ENCODE measurements around the gene PLPPR2. TPM values are rescaled to one million over a fixed set of nuclear protein-coding genes. Genes with fewer than 3 reads are reported as not detected.

Gene PLPPR2
- total RNA-seq, 3 donors from 2014 or later, result 2.4 to 4.1 (median 3.8) TPM

DNA sequence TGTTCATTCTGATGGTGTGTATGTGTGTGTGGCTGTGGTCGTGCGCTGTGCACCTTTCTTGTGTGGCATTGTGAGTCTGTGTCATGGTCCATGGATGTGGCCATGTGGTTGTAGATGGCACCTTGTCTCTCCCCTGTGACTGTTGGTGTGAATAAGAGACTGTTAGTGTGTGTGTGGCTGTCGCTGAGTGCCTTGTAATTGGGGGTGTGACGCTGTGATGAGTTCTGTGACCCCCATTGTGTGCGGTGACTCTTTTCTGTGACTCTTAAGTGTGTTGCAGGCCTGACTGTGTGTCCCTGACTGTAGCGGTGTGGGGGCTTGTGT, 804 bp downstream of the PLPPR2 start:
- DNase-seq (no peak), ATAC-seq (no peak)
- Mint-ChIP-seq H3K9me3 (no peaks in the 10 kb centered on the region), H3K4me1 (ENCODE audit: low read depth) (peaks cover 10% of the 10 kb centered on the region), H3K4me3 (peak overlapping the region; percentile 64), H3K27me3 (ENCODE audit: low read depth) (peaks cover 5% of the 10 kb centered on the region), H3K36me3 (ENCODE audit: insufficient read depth) (no peaks in the 10 kb centered on the region)

DNA sequence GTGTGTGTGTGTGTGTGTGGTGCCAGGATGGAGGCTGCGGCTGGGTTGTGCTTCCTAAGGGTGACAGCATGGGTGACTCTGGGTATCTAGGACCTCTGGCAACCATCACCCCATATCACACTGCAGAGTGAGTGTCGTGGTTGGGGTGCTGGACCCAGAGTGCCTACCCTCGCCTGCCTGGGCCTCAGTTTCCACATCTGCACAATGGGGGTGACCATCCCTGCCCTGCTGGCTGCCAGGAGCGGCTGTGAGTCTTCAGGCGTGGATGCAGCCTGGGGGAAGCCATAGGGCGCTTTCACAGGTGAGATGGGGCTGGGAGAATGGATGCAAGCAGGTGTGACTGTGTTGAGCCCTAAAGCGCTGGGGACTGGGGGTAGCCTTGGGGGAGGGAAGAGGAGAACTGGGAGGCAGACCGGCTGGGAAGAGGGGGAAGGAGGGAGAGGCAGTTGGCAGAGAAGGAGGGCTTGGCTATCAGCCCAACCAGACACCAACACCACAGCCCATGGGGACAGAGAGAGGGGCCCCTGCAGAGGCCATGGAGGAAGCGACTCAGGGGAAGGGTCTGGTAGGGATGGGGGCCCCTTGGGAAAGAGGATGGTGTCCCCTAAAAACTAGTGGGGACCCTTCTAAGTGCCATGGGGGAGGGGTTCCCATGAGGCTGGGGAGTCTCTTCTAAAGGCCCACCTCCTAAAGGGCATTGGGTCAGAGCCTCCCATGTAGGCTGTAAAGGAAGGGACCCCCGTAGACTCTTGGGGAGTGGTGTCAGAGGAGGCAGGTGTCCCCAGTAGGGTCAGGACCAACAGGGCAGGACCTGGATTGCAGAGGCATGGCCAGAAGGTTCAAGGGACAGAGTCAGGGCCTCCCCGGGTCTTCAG, 1.7 kb downstream of the PLPPR2 start:
- ATAC-seq, result no peak
- no peak for DNase-seq
- no peaks in the 10 kb centered on the region for H3K9me3 Mint-ChIP-seq
- H3K4me3 Mint-ChIP-seq, result no peak overlapping the region
- H3K36me3 Mint-ChIP-seq (ENCODE audit: insufficient read depth), result no peaks in the 10 kb centered on the region
- peaks cover 5% of the 10 kb centered on the region for H3K27me3 Mint-ChIP-seq (ENCODE audit: low read depth)
- peaks cover 10% of the 10 kb centered on the region for H3K4me1 Mint-ChIP-seq (ENCODE audit: low read depth)

DNA sequence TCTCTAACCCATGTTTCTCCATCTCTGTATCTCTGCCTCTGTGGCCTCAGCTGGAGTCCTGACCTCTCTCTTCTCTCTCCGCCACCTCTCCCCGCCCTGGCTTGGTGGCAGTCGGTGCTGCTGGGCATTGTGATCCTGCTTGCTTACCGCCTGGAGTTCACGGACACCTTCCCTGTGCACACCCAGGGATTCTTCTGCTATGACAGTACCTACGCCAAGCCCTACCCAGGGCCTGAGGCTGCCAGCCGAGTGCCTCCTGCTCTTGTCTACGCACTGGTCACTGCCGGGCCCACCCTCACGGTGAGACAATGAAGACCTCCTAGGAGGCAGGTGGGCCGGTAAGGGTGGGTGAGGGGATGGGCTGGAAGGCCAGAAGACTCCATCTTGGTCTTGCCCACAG, 4.2 kb downstream of the PLPPR2 start:
- Mint-ChIP-seq H3K36me3 (ENCODE audit: insufficient read depth) (peaks cover under 1% of the 10 kb centered on the region), H3K4me3 (no peak overlapping the region), H3K27me3 (ENCODE audit: low read depth) (peaks cover 5% of the 10 kb centered on the region), H3K9me3 (no peaks in the 10 kb centered on the region), H3K4me1 (ENCODE audit: low read depth) (peaks cover 10% of the 10 kb centered on the region)
- ATAC-seq (no peak), DNase-seq (no peak)

DNA sequence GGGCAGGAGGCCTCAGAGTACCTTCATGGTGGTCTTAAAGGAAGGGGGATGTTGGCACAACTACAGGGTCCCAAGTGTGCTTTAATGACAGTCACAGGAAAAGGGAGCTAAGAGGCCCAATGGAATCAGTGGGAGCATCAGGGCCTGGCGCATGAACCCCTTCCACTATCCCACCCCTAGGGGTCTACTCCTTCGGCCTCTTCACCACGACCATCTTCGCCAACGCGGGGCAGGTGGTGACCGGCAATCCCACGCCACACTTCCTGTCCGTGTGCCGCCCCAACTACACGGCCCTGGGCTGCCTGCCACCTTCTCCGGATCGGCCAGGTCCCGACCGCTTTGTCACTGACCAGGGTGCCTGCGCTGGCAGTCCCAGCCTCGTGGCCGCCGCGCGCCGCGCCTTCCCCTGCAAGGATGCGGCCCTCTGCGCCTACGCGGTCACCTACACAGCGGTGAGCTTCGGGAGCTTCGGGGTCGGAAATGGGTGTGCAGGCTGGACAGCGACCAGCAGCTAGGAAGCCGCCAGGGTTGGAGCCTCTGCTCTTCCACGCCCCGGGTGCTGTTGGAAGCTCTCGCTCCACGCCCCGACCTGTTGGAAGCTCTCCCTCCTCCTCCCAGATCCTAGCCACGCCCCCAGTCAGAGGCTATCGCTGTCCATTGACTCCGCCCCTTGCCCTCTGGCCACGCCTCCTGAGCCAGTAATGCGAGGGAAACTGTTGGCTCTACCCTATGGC, 6.0 kb downstream of the PLPPR2 start:
- H3K27me3 Mint-ChIP-seq (ENCODE audit: low read depth), result peaks cover 2% of the 10 kb centered on the region
- peaks cover 3% of the 10 kb centered on the region for H3K36me3 Mint-ChIP-seq (ENCODE audit: insufficient read depth)
- ATAC-seq (no peak), DNase-seq (no peak)
- H3K4me3 Mint-ChIP-seq, result no peak overlapping the region
- peaks cover 2% of the 10 kb centered on the region for H3K4me1 Mint-ChIP-seq (ENCODE audit: low read depth)
- no peaks in the 10 kb centered on the region for H3K9me3 Mint-ChIP-seq

DNA sequence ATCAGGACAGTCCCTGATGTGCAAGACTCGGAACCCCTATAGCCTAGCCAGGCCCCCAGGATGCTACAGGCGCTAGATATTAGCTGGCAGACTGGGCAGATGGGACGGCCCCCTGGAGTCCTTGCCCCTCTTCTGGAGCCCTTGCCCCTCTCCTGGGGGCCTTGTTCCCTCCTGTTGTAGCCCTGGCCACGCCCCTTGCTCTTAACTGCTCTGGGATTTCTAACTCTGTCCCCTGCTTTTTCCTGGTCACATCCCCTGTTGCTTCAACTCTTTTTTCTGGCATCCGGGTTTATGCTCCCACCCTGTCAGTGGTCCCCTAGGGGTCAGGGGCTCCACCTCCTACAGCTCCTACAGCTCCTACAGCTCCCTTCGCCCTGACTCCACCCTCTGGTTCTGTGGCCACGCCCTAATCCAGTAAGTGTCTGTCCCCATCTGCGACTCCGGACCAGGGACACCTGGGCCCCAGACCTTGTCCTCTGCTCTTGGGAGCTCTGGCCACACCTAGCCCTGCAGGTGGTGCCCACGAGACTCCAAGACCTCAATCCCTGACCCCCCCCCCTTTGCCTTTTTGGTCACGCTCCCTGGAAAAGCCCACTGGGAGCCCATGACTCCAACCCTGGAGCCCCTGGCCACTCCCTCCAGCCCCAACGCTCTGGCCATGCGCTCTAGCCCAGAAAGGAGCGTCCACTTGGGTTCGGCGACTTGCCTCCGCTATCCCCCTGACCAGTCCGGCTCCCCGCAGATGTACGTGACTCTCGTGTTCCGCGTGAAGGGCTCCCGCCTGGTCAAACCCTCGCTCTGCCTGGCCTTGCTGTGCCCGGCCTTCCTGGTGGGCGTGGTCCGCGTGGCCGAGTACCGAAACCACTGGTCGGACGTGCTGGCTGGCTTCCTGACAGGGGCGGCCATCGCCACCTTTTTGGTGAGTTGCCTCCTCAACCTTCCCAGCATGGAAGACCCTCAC, 6.8 kb downstream of the PLPPR2 start:
- ATAC-seq (peak in 1 of 2 donors; percentile 10), DNase-seq (no peak)
- Mint-ChIP-seq H3K4me3 (no peak overlapping the region), H3K9me3 (no peaks in the 10 kb centered on the region), H3K36me3 (ENCODE audit: insufficient read depth) (peaks cover 3% of the 10 kb centered on the region), H3K4me1 (ENCODE audit: low read depth) (no peaks in the 10 kb centered on the region), H3K27me3 (ENCODE audit: low read depth) (no peaks in the 10 kb centered on the region)

DNA sequence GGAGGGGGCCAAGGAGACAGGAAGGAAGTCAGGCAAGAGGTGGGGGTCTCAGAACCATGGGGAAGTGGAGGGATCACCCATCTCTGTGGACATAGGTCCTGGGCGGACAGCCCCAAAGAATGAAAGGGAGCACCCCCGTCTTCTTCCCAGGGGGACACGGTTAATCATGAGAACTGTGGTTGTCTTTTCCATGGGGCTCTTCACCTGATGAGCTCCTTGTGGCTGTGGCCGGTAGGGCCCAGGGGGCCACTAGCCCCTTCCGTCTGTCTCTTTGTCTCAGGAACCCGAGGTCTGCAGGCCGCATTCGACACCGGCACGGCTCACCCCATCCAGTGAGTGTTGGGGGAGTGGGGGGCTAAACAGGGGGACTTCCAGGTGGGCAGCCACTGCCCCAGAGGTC, 8.6 kb downstream of the PLPPR2 start:
- no peaks in the 10 kb centered on the region for H3K27me3 Mint-ChIP-seq (ENCODE audit: low read depth)
- ATAC-seq, result no peak
- peaks cover 7% of the 10 kb centered on the region for H3K36me3 Mint-ChIP-seq (ENCODE audit: insufficient read depth)
- no peak for DNase-seq
- no peaks in the 10 kb centered on the region for H3K4me1 Mint-ChIP-seq (ENCODE audit: low read depth)
- H3K4me3 Mint-ChIP-seq, result no peak overlapping the region
- no peaks in the 10 kb centered on the region for H3K9me3 Mint-ChIP-seq

DNA sequence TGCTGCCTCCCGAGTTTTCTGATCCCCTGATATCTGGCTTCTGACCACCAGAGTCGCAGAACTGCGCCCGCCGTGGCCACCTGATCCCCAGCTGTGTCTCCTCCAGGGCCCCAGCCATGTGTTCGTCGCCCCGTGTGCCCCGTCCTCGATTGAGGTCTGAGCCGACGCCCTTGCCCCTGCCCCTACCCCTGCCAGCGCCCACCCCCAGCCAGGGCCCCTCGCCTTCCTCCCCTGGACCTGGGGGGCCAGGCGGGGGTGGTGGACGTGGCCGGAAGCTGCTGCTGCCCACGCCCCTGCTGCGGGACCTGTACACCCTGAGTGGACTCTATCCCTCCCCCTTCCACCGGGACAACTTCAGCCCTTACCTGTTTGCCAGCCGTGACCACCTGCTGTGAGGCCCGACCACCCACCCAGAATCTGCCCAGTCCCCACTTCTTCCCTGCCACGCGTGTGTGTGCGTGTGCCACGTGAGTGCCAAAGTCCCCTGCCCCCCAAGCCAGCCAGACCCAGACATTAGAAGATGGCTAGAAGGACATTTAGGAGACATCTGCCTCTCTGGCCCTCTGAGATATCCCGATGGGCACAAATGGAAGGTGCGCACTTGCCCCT, 9.2 kb downstream of the PLPPR2 start:
- Mint-ChIP-seq H3K9me3 (no peaks in the 10 kb centered on the region), H3K27me3 (ENCODE audit: low read depth) (no peaks in the 10 kb centered on the region), H3K4me1 (ENCODE audit: low read depth) (no peaks in the 10 kb centered on the region), H3K4me3 (no peak overlapping the region), H3K36me3 (ENCODE audit: insufficient read depth) (peaks cover 11% of the 10 kb centered on the region)
- ATAC-seq (no peak), DNase-seq (no peak)

DNA sequence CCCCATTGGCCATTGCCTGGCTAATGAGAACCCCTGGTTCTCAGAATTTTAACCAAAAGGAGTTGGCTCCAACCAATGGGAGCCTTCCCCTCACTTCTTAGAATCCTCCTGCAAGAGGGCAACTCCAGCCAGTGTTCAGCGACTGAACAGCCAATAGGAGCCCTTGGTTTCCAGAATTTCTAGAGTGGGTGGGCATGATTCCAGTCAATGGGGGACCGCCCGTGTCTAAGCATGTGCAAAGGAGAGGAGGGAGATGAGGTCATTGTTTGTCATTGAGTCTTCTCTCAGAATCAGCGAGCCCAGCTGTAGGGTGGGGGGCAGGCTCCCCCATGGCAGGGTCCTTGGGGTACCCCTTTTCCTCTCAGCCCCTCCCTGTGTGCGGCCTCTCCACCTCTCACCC, 9.7 kb downstream of the PLPPR2 start:
- no peaks in the 10 kb centered on the region for H3K27me3 Mint-ChIP-seq (ENCODE audit: low read depth)

DNA sequence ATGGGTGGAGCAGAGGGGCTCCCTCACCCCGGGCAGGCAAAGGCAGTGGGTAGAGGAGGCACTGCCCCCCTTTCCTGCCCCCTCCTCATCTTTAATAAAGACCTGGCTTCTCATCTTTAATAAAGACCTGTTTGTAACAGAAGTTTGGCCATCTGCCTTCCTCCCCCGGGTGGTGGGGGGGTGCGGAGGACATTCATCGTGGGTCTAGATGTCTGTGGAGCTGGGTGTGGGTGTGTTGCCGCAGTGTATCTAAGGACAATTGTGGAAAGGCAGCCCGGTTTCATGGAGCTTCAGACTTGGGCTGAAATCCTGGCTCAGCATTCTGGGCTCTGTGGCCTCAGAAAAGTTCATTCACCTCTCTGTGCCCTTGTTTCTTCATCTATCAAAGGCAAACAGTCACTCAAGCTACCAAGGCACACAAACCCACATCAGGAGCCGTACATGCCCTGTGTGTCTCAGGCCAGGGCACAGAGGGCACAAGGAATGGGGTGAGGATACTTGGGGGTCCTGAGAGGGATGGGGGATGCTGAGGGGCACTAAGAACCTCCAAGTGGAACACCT, 10.4 kb downstream of the PLPPR2 start:
- DNase-seq (no peak), ATAC-seq (no peak)
- Mint-ChIP-seq H3K36me3 (ENCODE audit: insufficient read depth) (peaks cover 14% of the 10 kb centered on the region), H3K27me3 (ENCODE audit: low read depth) (no peaks in the 10 kb centered on the region), H3K4me1 (ENCODE audit: low read depth) (no peaks in the 10 kb centered on the region), H3K4me3 (no peak overlapping the region), H3K9me3 (no peaks in the 10 kb centered on the region)

More for the DNA sequence above, 9.7 kb downstream of the PLPPR2 start:
- Mint-ChIP-seq H3K4me3 (no peak overlapping the region), H3K9me3 (no peaks in the 10 kb centered on the region), H3K36me3 (ENCODE audit: insufficient read depth) (peaks cover 14% of the 10 kb centered on the region), H3K4me1 (ENCODE audit: low read depth) (no peaks in the 10 kb centered on the region)
- DNase-seq (no peak), ATAC-seq (no peak)

DNA sequence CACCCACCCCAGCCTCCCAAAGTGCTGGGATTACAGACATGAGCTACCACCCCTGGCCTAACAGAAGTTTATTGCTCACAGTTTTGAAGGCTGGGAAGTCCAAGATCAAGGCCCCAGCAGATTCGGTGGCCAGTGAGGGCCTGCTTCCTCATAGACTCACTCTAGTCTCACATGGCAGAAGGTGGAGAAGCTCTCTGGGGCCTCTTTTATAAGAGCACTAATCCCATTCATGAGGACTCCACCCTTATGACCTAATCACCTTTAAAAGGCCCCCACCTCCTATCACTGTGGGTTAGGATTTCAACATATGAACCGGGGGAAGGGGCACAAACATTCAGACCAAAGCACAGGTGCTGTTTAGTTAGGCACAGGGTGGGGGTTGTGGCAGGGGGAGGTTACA, 12.3 kb downstream of the PLPPR2 start:
- no peaks in the 10 kb centered on the region for H3K27me3 Mint-ChIP-seq (ENCODE audit: low read depth)
- peaks cover 18% of the 10 kb centered on the region for H3K36me3 Mint-ChIP-seq (ENCODE audit: insufficient read depth)
- no peak for DNase-seq
- ATAC-seq, result no peak
- no peaks in the 10 kb centered on the region for H3K9me3 Mint-ChIP-seq
- H3K4me1 Mint-ChIP-seq (ENCODE audit: low read depth), result no peaks in the 10 kb centered on the region
- H3K4me3 Mint-ChIP-seq, result no peak overlapping the region

DNA sequence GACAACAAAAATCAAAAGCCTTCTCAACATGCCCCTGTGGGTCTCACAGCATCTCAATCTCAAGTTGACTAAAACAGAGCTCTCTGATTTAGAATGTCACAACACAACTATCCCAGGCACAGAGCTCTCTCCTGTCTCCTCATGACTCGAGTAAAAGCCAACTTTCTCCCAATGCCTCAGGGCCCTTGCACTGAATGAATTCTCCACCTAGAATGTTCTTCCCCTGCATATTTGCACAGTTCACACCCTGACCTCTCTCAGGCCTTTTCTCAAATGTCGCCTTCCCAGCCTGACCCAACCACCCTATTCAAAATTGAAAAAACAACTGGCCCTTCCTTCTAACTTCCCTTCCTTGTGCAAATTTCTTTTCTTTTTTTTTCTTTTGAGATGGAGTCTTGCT, 15.5 kb downstream of the PLPPR2 start:
- ATAC-seq (no peak), DNase-seq (no peak)
- Mint-ChIP-seq H3K4me1 (ENCODE audit: low read depth) (peaks cover 6% of the 10 kb centered on the region), H3K27me3 (ENCODE audit: low read depth) (no peaks in the 10 kb centered on the region), H3K9me3 (no peaks in the 10 kb centered on the region), H3K4me3 (no peak overlapping the region), H3K36me3 (ENCODE audit: insufficient read depth) (peaks cover 15% of the 10 kb centered on the region)

DNA sequence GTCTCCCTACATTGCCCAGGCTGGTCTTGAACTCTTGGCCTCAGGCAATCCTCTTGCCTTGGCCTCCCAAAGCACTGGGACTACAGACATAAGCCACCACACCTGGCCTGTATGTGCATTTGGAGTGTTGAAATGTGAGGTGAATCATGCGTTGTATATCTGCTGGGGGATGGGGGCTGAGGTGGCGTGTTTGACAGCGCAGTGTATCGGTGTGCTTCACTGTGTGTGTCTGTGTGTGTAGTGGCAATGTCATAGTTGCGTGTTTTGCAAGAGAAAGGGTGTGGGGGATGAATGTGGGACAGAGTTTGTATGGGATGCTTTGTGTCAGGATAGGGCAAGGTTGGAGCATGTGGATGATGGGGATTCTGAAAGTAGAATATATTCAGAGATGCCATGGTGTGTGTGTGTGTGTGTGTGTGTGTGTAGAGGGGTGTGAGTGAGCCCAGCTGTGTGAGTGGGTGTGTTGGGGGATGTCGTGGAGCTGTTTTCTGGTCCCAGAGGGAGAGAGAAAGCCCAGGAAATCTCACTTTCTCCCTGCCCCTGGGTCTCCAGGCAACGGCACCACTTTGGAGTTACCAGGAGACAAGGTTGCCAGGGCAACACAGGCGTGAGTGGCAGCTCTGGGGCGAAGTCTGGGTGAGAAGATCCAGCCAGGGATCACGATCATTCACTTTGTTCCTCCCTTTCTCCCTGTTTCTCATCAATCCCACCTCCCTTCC, 18.1 kb downstream of the PLPPR2 start:
- DNase-seq (no peak), ATAC-seq (no peak)
- H3K27me3 Mint-ChIP-seq (ENCODE audit: low read depth), result no peaks in the 10 kb centered on the region
- peaks cover 25% of the 10 kb centered on the region for H3K4me1 Mint-ChIP-seq (ENCODE audit: low read depth)
- peak overlapping the region; percentile 14 for H3K4me3 Mint-ChIP-seq
- H3K36me3 Mint-ChIP-seq (ENCODE audit: insufficient read depth), result peaks cover 20% of the 10 kb centered on the region
- no peaks in the 10 kb centered on the region for H3K9me3 Mint-ChIP-seq

DNA sequence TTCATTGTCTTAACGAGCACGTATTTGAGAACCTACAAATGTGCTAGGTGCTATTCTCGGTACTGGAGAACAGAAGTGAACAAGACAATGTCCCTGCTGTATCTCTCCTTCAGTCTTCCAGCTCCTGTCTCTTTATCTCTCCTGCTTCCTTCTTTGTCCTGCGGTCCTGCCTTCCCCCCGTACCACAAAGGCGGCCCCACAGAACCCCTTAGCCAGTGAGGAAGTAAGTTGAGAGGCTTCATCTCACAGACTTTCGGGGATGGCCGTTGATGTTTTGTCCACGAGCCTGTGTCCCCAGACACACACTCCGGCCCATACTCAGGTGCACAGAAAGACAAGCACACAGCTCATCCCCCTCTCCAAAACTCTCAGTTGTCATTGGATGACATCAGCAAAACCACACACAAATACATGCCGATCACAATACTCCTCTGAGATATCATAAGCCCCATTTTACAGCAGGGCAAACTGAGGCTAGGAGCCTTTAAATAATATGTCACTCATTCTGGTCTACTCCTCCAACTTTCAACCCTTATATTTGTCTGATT, 18.7 kb downstream of the PLPPR2 start:
- no peak for DNase-seq
- H3K4me1 Mint-ChIP-seq (ENCODE audit: low read depth), result peaks cover 30% of the 10 kb centered on the region
- H3K4me3 Mint-ChIP-seq, result no peak overlapping the region

More for the DNA sequence above, 18.7 kb downstream of the PLPPR2 start:
- H3K27me3 Mint-ChIP-seq (ENCODE audit: low read depth), result no peaks in the 10 kb centered on the region
- ATAC-seq, result no peak
- peaks cover 18% of the 10 kb centered on the region for H3K36me3 Mint-ChIP-seq (ENCODE audit: insufficient read depth)
- no peaks in the 10 kb centered on the region for H3K9me3 Mint-ChIP-seq

All from activated T-cell treated with anti-CD3 and anti-CD28 coated beads, Interleukin-2, amount 50 U/mL, for 4 hours (primary cell).